Effector CD4-positive, alpha-beta T cell (primary cell): ENCODE data around the gene TNK1.
"Not testable (repeated sequence)": the region's sequence is repeated elsewhere in the genome, so short reads cannot be mapped to it uniquely, and the experiment has no call there.

Experiments
- DNase-seq: peaks from one replicate; pipeline ENCODE4 v3.0.0-alpha.2; 2020
- total RNA-seq: gene quantifications from one replicate; lab custom pipeline; 2026; lab: John Stamatoyannopoulos, UW

TNK1 gene
- 7.1 reads per million, percentile 26 among the genes with 10 or more reads in this experiment for total RNA-seq

DNA sequence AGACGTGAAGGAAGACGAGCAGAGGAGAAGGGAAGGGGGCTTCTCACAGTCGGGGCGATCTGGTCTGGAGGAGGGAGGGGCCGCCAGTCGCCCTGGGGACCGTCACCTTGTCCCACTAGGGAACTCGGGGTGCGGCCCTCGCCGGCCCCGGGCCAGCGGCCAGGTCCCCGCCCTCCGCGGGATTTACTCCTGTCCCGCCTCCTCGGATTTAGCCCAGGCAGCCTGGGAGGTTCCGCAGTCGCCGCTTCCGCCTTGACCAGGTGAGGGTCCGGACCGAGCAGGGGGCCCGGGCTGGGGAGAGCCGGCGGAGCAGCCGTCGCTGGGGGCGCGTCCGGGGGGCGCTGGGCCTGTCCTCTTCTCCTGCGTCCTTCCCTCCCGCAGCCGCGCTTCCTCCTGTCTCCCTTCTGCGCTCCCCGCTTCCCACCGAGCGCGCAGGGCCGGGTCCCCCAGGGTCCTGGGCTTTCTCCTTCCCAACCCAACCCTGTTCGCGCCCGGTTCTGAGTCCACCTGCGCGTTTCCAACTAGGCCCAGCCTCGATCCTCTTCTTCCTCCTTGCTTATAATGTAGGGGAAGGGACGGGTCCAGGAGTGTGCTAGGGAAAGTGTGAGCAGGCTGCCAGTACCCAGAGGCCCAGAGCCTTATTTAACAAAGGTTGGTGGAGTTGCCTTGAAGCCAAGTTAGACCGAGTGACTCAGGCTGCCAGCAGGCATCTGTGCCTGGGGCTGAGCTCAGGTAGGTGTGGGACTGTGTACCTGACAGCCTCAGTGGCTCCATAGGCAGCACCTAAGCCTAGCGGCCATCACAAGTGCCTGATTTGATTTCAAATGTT lies at the start of gene TNK1:
TNK1 (plus strand) TSS at position 235 of the 829 bp plus-strand sequence. CDS start 1,838 bp downstream, outside the sequence.
- DNase-seq: no peak

DNA sequence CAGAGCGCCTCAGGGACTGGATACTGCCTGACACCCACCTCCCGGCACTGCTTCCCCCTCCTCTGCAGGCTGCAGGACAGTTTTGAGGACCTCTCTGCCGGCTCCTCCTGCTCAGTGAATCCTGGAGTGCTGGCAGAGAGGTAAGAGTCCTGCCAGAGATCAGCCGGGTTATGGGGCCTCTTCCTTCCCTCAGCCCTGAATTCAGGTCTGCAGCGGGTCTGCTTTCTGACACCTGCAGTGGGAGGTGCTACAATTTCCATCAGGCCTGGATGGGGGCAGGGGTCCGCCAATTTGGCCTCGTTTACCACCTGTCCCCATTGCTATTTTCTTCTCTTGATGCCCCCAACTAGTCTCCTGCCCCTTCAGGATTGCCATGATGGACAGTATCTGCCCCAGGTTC lies 48.8 kb upstream of the TNK1 start:
- DNase-seq: no peak

DNA sequence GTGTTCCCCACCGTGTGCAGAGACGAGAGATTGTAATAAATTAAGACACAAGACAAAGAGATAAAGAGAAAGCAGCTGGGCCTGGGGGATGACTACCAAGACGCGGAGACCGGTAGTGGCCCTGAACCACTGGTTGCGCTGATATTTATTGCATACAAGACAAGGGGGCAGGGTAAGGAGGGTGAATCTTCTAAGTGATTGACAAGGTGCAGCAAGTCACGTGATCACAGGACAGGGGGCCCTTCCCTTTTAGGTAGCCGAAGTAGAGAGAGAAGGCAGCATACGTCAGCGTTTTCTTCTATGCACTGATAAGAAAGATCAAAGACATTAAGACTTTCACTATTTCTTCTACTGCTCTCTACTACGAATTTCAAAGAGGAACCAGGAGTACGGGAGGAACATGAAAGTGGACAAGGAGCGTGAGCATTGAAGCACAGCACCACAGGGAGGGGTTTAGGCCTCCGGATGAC lies 48.3 kb upstream of the TNK1 start:
- DNase-seq: peak; percentile 52

DNA sequence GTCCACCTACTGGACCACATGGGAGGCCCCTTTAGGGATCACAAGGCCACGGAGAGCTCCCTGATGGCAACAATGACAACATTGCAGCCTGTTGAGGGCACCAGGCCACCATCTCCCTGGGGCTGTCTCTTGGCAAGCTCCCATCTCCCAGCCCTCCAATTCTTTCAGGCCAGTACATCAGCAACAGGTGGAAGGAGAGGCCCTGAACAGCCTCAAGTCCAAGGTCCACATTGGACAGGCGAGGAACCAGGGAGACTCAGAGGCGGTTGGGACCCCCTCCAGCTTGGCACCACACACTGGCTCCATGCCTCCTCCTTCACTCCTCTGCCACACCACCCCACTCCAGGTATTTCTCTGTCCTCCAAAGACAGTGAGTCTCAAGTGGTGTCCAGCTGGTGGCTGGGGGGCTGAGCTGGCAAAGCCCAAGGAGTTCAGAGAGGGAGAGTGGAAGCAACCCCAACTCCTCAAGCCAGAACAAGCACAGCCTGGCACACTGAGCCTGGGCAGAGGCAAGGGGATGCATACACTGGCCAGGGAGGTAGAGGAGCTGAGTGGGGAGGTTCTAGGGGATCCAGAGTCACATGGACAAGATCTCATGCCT lies 45.9 kb upstream of the TNK1 start:
- DNase-seq: no peak

DNA sequence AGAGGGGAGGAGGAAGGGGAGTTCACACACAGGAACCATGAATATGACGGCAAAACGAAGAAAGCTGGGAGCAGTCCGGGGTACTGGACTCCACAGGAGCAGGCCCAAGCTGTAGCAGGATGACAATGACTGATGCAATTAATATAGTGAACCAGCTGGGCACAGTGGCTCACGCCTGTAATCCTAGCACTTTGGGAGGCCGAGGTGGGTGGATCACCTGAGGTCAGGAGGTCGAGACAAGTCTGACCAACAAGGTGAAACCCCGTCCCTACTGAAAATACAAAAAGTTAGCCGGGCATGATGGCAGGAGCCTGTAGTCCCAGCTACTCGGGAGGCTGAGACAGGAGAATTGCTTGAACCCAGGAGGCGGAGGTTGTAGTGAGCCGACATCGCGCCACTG lies 45.1 kb upstream of the TNK1 start:
- DNase-seq: not testable (repeated sequence)

DNA sequence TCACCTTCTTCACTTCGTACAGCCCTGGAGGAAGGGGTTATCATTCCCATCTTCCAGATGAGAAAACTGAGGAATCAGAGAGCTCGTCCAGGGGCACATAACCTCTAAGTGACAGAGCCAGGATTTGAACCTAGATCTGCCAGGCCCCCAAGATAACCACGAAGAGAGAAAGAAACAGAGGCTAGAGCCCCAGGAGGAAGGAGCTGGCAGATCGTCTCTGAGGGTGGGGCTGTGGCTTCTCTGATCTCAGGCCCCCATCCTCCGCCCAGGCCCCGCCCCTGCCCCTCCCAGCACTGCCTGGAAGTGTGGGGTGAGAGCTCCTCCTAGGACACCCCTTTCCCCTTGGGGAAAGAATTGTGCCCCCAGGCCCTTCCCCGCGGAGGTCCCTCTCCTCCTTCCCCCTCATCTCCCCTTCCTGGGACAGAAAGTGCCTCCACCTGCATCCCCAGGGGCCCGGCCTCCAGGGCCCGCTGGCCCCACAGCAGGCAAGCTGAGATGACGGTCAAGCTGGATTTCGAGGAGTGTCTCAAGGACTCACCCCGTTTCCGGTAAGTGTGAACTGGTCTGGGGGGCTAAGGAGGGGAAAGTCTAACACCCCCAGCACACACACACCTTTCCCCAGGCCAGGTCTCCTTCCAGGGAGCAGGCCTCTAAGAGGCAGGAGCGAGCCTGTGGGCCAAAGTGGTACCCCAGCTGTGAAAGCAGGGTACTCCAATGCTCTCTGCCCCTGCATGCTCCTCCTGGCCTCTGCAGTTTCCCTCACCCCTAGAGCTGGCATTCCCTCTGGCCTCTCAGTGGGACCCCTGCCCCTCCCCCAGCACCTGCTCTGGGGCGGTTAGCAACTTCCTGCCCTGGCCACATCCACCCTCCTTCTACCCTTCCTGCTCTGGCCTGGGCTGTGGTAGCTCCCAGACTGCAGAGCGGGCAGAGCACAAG lies 44.4 kb upstream of the TNK1 start, which contains the start of gene ACAP1:
ACAP1 (plus strand) TSS at position 290 of the 936 bp plus-strand sequence; CDS start at position 496, 206 bp downstream.
- DNase-seq: peak; percentile 77

DNA sequence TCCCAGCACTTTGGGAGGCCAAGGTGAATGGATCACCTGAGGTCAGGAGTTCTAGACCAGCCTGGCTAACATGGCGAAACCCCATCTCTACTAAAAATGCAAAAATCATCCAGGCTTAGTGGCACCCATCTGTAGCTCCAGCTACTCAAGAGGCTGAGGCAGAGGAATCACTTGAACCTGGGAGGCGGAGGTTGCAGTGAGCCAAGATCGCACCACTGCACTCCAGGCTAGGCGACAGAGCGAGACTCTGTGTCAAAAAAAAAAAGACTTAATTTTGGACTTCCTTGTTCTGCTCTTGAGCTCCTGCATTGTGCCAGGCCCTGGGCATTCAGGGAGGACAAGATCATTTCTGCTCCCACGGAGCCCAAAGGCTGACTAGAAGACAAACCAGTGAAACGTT lies 43.3 kb upstream of the TNK1 start:
- not testable (repeated sequence) for DNase-seq

DNA sequence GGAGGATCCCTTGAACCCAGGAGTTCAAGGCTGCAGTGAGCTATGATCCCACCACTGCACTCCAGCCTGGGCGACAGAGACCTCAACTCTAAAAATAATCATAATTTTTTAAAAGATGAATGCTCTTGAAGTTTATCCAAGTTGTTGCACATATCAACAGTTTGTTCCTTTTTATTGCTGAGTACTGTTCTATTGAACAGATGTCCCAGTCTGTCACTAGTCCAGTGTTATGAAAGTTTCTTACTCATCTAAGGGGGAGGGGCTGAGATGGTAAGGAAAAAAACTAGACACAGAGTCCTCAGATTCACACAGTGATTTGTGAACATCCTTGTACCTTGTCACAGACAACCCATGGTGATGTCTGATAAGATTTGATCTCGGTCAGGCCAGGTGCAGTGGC lies 40.7 kb upstream of the TNK1 start:
- DNase-seq: no peak

DNA sequence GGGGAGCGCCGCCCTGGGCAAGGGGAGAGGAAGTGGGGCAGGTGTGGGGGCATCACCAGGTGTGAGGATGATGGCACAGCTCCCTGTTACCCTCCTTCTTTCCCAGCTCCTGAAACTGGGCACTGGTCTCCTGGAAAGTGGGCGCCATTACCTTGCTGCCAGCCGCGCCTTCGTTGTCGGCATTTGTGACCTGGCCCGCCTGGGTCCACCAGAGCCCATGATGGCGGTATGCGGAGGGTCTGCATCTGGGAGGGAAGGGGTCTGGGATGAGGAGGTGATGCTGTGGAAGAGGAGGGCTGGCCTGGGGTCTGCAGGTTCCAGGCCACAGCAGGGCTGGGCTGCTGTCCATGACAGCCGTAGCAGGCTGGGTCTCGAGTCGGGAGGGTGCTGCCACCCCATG lies 39.0 kb upstream of the TNK1 start:
- no peak for DNase-seq

DNA sequence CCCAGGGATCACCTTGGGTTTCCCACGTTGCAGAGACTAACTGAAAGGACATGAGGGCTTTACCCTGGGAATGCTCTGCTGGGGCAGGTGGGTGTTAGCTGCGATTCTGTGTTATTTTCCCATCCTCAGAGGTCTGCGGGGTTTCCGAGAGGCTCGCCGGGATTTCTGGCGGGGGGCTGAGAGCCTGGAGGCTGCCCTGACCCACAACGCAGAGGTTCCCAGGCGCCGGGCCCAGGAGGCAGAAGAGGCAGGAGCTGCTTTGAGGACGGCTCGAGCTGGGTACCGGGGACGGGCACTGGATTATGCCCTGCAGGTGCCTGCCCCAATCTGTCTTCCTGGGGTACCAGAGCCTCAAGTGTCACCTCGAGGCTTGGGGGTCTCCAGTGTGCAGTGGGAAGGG lies 37.6 kb upstream of the TNK1 start:
- DNase-seq: no peak

DNA sequence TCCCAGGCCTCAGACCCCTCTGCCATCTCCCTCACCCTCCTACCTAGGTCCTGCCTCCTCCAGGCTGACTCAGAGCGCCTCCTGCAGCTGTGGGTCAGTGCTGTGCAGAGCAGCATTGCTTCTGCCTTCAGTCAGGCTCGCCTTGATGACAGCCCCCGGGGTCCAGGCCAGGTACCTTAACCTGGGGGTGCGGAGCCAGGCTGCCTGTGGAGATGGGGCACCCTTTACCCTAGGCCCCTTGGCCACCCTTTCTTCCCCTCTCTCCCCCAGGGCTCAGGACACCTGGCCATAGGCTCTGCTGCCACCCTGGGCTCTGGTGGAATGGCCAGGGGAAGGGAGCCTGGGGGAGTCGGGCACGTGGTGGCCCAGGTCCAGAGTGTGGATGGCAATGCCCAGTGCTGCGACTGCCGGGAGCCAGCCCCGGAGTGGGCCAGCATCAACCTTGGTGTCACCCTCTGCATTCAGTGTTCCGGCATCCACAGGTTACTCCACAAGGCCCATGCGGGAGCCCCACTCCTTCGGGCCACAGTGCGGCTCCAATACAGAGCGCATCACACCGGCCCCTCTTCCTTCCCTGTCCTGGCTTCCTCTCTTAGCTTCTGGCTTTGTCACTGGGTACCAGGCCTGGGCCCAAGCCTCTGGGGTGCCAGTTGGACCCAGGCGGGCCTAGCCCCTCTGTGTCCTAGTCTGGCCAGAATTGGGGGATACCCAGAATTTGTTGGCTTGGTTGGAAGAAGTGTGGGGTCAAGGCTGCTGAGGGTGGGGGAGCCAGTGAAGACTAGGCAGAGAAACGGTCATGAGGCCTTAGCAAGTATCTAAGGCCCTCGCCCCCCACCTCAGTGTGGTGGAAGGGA lies 33.9 kb upstream of the TNK1 start:
- DNase-seq: no peak

DNA sequence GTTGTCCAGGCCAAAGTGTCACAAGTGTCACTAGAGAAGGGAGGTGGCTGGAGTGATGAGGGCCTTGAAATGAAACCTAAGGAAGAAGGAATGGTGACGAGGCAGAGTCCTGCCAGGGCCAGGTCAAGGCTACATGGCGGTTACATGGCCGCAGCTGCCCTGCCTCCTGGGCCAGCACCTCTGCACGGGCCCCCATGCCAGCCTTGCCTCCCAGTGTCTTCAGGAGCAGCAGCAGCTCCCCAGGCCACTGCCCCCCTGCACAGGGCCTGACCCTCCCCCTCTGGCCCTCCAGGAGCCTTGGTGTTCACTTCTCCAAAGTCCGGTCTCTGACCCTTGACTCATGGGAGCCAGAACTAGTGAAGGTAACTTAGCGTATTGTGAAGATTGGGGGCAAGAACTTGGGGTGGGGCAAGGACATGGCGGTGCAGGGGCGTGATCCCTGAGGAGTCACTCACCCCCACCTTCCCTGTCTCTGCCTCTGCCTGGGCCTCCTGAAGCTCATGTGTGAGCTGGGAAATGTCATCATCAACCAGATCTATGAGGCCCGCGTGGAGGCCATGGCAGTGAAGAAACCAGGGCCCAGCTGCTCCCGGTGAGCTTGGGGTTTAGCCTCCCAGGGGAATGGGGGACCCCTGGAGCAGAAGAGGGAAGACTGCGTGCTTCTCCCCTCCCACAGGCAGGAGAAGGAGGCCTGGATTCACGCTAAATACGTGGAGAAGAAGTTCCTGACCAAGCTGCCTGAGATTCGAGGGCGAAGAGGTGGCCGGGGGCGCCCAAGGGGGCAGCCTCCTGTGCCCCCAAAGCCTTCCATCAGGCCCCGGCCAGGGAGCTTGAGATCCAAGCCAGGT lies 33.0 kb upstream of the TNK1 start:
- no peak for DNase-seq

DNA sequence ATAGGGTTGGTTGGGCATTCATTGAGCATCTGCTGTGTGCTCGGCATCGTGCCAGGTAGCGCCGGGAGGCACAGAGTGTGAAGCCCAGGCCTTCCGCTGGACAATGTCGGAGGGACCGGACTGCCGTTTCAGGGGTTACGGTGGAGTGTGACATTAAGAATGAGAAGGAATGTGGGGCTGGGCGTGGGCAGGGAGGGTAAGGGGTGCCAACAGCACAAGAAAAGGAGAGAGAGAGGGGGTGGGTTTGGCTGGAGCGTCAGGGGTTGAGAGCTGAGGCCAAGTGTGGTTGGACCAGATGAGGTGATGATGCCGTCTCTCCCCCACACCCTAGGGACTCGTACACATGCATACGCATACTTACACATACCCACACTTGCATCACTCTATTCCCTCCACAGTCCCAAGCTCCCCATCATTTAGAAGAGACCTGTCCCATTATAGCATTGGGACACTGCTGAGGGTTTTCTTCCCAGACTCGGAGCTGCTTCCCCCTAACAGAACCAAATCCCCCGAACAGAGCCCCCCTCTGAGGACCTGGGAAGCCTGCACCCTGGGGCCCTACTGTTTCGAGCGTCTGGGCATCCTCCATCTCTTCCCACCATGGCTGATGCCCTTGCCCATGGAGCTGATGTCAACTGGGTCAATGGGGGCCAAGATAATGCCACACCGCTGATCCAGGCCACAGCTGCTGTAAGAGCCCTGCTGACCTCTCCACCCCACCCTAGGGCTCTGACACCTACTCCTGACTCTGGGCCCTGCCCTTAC lies 32.2 kb upstream of the TNK1 start:
- no peak for DNase-seq

DNA sequence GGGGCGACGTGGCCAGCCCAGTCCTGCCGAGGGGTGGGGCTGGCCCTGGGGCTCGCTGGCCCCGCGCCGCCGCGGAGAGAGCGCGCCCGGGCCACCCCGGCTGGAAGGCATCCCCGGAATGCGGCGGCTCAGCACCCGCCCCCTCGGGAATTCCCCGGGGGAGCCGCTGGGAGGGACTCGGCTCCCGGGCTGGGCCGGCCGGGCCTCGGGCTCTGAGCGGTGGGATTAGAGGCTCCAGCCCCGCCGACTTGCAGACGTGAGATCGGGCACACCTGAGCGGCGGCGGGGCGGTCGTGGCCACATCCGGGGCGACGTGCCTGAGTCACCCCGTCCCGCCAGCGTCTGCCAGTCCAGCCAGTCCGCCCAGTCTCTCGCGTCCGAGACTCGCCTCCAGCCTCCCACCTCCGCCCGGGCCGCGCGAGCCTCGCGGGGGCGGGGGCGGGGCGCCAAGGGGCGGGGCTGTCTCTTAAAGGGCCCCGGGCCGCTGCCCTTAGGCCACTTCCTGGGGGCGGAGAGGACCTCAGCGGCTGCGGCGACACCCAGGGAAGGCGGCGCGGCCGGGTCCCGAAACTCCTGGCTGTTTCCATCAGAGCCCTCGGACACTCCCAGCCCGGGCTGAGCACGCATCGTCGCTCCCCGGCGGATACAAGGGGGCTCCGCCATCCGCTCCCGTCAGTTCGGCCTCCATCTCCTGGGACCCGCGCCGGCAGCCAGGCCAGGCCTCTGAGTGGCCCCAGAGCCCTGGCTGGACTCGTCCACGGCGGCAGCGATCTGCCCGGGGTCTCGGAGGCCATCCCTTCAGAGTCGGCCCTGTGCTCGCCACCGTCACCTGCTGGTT lies 29.0 kb upstream of the TNK1 start, which contains the start of gene KCTD11:
KCTD11 (plus strand) TSS at position 498 of the 838 bp plus-strand sequence.
- DNase-seq: peak; percentile 72

DNA sequence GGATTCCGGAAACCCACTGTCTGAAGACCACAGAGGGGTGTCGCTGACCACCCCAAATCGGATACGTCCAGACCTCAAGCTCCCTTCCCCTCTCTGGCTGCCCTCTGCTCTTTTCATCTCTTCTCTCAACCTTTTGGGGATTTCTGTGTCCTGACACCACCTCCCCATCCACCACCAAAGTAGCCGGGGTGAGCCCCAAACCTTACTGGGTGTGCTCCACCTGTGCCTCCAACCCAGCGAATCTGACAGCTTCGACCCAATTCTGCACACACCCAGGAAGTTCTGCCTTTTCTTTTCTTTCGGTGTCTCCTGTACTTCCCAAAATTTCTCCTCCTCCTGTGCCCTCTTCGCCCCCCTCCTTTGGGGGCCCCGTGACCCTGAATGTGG lies 28.4 kb upstream of the TNK1 start:
- DNase-seq: no peak

DNA sequence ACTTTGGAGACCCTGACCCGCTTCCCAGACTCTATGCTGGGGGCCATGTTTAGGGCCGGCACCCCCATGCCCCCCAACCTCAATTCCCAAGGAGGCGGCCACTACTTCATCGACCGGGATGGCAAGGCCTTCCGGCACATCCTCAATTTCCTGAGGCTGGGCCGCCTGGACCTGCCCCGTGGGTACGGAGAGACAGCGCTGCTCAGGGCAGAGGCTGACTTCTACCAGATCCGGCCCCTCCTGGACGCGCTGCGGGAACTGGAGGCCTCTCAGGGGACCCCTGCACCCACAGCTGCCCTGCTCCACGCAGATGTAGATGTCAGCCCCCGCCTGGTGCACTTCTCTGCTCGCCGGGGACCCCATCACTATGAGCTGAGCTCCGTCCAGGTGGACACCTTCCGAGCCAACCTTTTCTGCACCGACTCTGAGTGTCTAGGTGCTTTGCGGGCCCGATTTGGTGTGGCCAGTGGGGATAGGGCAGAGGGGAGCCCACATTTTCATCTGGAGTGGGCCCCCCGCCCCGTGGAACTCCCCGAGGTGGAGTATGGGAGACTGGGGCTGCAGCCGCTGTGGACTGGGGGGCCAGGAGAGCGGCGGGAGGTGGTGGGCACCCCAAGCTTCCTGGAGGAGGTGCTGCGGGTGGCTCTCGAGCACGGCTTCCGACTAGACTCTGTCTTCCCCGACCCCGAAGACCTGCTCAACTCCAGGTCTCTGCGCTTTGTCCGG lies 27.8 kb upstream of the TNK1 start:
- no peak for DNase-seq

DNA sequence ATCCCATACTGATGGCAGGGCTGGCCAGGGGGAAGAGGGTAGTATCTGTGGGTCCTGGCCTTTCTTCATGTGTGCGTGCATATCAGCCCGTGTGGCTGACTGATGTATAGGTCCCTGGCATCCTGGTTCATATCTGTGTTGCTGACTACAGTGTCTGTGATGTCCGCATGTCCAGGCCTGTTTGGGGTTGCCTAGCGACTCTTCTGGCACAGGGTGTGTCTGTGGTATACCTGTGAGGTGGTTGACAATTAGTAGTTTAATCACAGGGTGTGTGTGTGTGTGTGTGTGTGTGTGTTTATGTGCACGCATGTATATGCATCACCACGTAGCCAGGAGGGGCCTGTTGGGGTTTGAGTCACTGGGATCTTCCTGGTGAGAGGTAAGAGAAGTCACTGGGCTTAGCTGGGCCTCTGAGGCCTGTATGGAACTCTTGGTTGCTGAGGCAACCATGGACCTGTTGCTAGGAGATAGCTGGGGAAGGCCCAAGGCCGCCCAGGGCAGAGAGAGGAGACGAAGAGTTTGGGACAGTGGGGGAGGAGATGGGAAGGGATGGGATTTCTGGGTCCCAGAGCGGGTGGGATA lies 26.5 kb upstream of the TNK1 start:
- DNase-seq: no peak

DNA sequence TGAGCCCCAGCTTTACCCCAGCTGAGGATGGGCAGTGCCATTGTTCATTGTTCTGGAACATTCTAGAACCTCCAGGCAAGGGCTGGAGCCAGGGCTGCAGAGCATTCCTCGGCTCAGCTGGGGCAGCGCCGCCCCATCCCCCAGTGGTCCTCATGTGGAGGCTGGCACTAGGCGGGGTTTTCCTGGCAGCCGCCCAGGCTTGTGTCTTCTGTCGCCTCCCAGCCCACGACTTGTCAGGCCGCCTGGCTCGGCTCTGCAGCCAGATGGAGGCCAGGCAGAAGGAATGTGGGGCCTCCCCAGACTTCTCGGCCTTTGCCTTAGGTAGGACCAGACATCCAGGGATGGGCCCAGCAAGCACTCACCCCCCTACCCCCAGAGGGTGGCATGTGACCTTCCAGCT lies 25.8 kb upstream of the TNK1 start, which contains the start of gene TMEM95:
TMEM95 (plus strand) TSS at position 104 of the 400 bp plus-strand sequence; CDS start at position 153, 49 bp downstream.
- no peak for DNase-seq
